BJ (cell line): ENCODE results near the gene HSDL2. TPM values are rescaled to one million over a fixed set of nuclear protein-coding genes. Genes with fewer than 3 reads are reported as not detected.

Experiments used
- CTCF ChIA-PET: fragments of 350-600 bp; formaldehyde crosslinking; extraction: SDS; loops from one replicate; lab custom pipeline; 2021; ENCODE audit warnings: antibody characterized with exemption, inconsistent platforms; lab: Yijun Ruan, JAX
- POLR2A ChIA-PET: fragments of 300-600 bp; sonication (Branson Sonifier 250); formaldehyde crosslinking; extraction: SDS; loops from one replicate; lab custom pipeline; 2021; ENCODE audit warnings: antibody characterized with exemption; lab: Charles Lee
- DNase-seq: peaks from one replicate; pipeline ENCODE4 v3.0.0-alpha.2; 2011; ENCODE audit warnings: low read depth
- H3K27me3 ChIP-seq: 2 replicates; pipeline ENCODE4 v1.6.0; 2011; ENCODE audit warnings: low read length; ENCODE audit not compliant: control insufficient read depth, insufficient read depth
- H3K36me3 ChIP-seq: 2 replicates; pipeline ENCODE4 v1.5.1; 2011; ENCODE audit warnings: low read length; ENCODE audit not compliant: control insufficient read depth, insufficient read depth
- H3K4me3 ChIP-seq: 2 replicates; pipeline ENCODE4 v1.5.1; 2011; ENCODE audit warnings: low read depth, mild to moderate bottlenecking, control low read depth, low read length
- polyA plus RNA-seq: library from polyadenylated mRNA; depleted of rRNA; stranded (reverse); fragments of >200 nt; gene quantifications from 2 replicates; pipeline ENCODE4 v1.2.3, GENCODE V29; 2011
- TF ChIP-seq, protein P1 (sequence below): IDR thresholded peaks from 2 replicates; pipeline ENCODE4 v1.5.1; 2011; ENCODE audit warnings: low read depth, mild to moderate bottlenecking, control low read depth, inconsistent platforms, low read length, moderate library complexity; ENCODE audit not compliant: insufficient read depth

Gene HSDL2
- polyA plus RNA-seq, 1 experiment: 15.2 TPM

DNA sequence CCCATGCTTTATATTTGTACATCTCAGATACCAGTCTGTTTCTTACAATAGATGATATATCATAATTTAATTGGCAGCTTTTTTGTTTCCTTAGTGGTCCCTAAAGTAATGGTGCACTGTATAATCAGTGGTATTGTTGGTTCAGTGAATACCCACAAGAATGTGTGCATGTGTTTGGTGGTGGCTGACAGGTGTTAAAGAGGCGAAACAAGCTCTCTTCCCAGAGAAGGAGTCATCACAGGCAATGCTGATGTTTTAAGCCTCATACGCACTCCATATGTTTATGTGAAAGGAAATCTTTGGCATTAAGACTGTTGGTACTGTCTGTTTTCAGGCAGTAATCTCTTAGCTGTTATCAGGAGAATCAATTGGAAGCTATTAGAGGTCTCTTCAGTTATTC lies 57.5 kb downstream of the HSDL2 start:
- POLR2A ChIA-PET: no interaction called here
- CTCF ChIA-PET: interaction anchor here (1.2 kb wide), 1 partner anchor 11 kb away, joined by 4 read pairs; no protein-coding TSS in a partner anchor
- no peaks in the 10 kb centered on the region; the same call in 1 of the 2 replicates for H3K36me3 ChIP-seq
- H3K27me3 ChIP-seq: no peaks in the 10 kb centered on the region
- no peak for DNase-seq
- TF ChIP-seq, protein P1, sequence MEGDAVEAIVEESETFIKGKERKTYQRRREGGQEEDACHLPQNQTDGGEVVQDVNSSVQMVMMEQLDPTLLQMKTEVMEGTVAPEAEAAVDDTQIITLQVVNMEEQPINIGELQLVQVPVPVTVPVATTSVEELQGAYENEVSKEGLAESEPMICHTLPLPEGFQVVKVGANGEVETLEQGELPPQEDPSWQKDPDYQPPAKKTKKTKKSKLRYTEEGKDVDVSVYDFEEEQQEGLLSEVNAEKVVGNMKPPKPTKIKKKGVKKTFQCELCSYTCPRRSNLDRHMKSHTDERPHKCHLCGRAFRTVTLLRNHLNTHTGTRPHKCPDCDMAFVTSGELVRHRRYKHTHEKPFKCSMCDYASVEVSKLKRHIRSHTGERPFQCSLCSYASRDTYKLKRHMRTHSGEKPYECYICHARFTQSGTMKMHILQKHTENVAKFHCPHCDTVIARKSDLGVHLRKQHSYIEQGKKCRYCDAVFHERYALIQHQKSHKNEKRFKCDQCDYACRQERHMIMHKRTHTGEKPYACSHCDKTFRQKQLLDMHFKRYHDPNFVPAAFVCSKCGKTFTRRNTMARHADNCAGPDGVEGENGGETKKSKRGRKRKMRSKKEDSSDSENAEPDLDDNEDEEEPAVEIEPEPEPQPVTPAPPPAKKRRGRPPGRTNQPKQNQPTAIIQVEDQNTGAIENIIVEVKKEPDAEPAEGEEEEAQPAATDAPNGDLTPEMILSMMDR: no peak
- H3K4me3 ChIP-seq: no peak overlapping the region

DNA sequence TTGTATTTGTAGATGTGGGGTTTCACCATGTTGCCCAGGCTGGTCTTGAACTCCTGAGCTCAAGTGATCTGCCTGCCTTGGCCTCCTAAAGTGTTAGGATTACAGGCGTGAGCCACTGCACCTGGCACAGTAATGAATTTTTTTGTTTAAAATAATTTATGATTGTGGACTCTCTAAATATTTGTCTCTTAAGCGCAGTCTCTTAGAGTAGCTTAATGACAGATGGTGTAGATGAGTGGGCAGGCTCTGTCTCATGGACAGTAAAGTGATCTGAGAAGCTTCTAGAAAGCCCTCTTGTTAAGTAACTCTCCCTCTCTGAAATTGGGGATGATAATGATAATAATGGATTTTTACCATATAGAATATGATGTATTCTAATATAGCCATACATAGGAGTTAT lies 59.3 kb downstream of the HSDL2 start:
- Histone ChIP-seq H3K27me3 (no peaks in the 10 kb centered on the region), H3K36me3 (no peaks in the 10 kb centered on the region; the same call in 1 of the 2 replicates), H3K4me3 (no peak overlapping the region)
- DNase-seq: no peak
- TF ChIP-seq, protein P1: no peak
- ChIA-PET CTCF (interaction anchor here (1.2 kb wide), 1 partner anchor 273 kb away, joined by 6 read pairs; no protein-coding TSS in a partner anchor), POLR2A (no interaction called here)

DNA sequence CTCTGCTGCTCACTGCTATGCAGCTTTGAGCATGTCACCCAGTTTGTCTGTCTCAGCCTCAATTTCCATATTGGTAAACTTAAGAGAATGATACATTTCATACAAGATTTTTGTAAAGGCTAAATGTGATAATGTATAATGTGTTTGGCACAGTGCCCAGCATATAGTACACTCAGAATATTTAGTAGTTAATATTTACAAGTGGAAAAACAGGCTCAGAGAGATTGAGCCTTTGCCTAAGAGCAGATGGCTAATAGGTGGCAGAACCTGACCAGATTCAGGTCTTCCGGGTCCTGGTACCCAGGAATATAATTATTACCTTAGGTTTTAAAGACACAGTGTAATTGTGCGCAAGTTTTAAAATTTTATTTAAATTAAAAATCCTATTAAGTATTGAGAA lies 59.9 kb downstream of the HSDL2 start:
- Histone ChIP-seq H3K36me3 (no peaks in the 10 kb centered on the region; the same call in 1 of the 2 replicates), H3K27me3 (no peaks in the 10 kb centered on the region), H3K4me3 (no peak overlapping the region)
- POLR2A ChIA-PET: no interaction called here
- CTCF ChIA-PET: interaction anchor here (1.2 kb wide), 1 partner anchor 272 kb away, joined by 6 read pairs; no protein-coding TSS in a partner anchor
- TF ChIP-seq, protein P1: no peak
- no peak for DNase-seq

DNA sequence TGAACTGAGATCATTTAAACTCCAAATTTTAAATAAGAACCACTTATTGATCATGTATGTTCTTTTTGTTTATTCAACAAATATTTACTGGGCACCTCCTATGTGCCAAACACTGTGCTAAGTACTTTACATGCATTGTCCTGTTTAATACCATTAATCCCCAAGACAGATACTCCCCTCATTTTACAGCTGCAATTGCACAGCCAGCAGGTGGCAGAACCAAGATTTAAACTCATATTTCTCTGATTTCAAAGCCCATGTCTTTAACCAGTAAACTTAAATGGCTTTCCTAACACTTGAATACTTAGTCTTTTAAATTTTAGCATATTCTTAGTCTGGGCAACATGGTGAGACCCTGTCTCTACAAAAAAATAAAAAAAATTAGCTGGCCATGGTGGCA lies 63.3 kb downstream of the HSDL2 start:
- H3K27me3 ChIP-seq: no peaks in the 10 kb centered on the region
- TF ChIP-seq, protein P1: peak; percentile 64
- no peak overlapping the region for H3K4me3 ChIP-seq
- no peak for DNase-seq
- no peaks in the 10 kb centered on the region; the same call in 1 of the 2 replicates for H3K36me3 ChIP-seq
- CTCF ChIA-PET: interaction anchor here (0.6 to 2.9 kb wide), 15 partner anchors 8 to 659 kb away, joined by 3 to 21 read pairs (median 4); no protein-coding TSS in a partner anchor
- POLR2A ChIA-PET: no interaction called here

DNA sequence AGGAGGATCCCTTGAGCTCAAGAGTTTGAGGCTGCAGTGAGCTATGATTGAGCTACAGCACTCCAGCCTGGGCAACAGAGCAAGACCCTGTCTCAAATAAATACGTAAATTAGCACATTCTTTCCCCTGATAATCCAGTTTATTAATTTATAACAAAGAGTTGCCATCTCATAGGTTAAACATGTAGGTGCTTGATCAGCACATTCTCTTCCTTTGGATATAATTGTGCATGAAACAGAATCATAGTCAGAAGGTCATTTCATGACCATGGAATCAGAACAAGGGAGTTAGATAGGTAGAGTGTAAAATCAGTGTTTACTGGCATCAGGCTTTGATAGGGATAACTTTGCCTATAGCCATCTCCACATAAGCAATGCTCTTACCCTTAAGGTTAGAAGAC lies 63.7 kb downstream of the HSDL2 start:
- DNase-seq: no peak
- POLR2A ChIA-PET: no interaction called here
- TF ChIP-seq, protein P1: no peak
- Histone ChIP-seq H3K27me3 (no peaks in the 10 kb centered on the region), H3K4me3 (no peak overlapping the region), H3K36me3 (no peaks in the 10 kb centered on the region)
- CTCF ChIA-PET: interaction anchor here (0.7 to 2.9 kb wide), 14 partner anchors 9 to 660 kb away, joined by 3 to 21 read pairs (median 4); no protein-coding TSS in a partner anchor
